HEK293T (cell line): ENCODE results near the gene C6orf136.
A peak's percentile ranks its signal among the peaks of the same experiment; 100 is the strongest.

Source experiments
- CTCF ChIA-PET: fragments of 350-600 bp; formaldehyde crosslinking; extraction: SDS; loops from one replicate; lab custom pipeline; 2021; ENCODE audit warnings: antibody characterized with exemption, inconsistent platforms; lab: Yijun Ruan, JAX
- POLR2A ChIA-PET: fragments of 350-600 bp; formaldehyde crosslinking; extraction: SDS; loops from one replicate; lab custom pipeline; 2020; ENCODE audit warnings: antibody characterized with exemption, inconsistent platforms; lab: Yijun Ruan, JAX
- DNase-seq: peaks from one replicate; pipeline ENCODE4 v3.0.0; 2012; ENCODE audit warnings: mixed read lengths; ENCODE audit errors: extremely low spot score
- ARNT ChIP-seq: fragments of 450-650 bp; IDR thresholded peaks from 2 replicates; pipeline ENCODE4 v1.6.1; 2017; ENCODE audit warnings: mild to moderate bottlenecking
- BHLHE40 ChIP-seq: fragments of 450-650 bp; IDR thresholded peaks from 2 replicates; pipeline ENCODE4 v1.6.1; 2016; ENCODE audit warnings: mild to moderate bottlenecking, moderate library complexity, borderline replicate concordance
- CTBP1 ChIP-seq: fragments of 450-650 bp; IDR thresholded peaks from 2 replicates; pipeline ENCODE4 v1.6.1; 2016; ENCODE audit warnings: borderline replicate concordance
- ELF4 ChIP-seq: fragments of 450-650 bp; IDR thresholded peaks from 2 replicates; pipeline ENCODE4 v1.6.1; 2017; ENCODE audit warnings: antibody characterized with exemption
- FOXA1 ChIP-seq: fragments of 450-650 bp; IDR thresholded peaks from 2 replicates; pipeline ENCODE4 v1.6.1; 2016; ENCODE audit warnings: mild to moderate bottlenecking
- FOXK2 ChIP-seq: fragments of 450-650 bp; IDR thresholded peaks from 2 replicates; pipeline ENCODE4 v1.6.1; 2016; ENCODE audit warnings: mild to moderate bottlenecking
- FOXM1 ChIP-seq: fragments of 450-650 bp; IDR thresholded peaks from 2 replicates; pipeline ENCODE4 v1.6.1; 2017; ENCODE audit warnings: mild to moderate bottlenecking, borderline replicate concordance
- HDGF ChIP-seq: fragments of 450-650 bp; IDR thresholded peaks from 2 replicates; pipeline ENCODE4 v1.6.1; 2017; ENCODE audit warnings: antibody characterized with exemption, borderline replicate concordance
- L3MBTL2 ChIP-seq: fragments of 450-650 bp; conservative IDR thresholded peaks from 2 replicates; pipeline ENCODE4 v1.6.1; 2016; ENCODE audit warnings: mild to moderate bottlenecking
- LEF1 ChIP-seq: fragments of 450-650 bp; IDR thresholded peaks from 2 replicates; pipeline ENCODE4 v1.6.1; 2017; ENCODE audit warnings: mild to moderate bottlenecking, borderline replicate concordance
- NFRKB ChIP-seq: fragments of 450-650 bp; IDR thresholded peaks from 2 replicates; pipeline ENCODE4 v1.6.1; 2016; ENCODE audit warnings: mild to moderate bottlenecking, moderate library complexity
- SP1 ChIP-seq: fragments of 450-650 bp; IDR thresholded peaks from 2 replicates; pipeline ENCODE4 v1.6.1; 2017
- SUZ12 ChIP-seq: fragments of 450-650 bp; IDR thresholded peaks from 2 replicates; pipeline ENCODE4 v1.6.1; 2016; ENCODE audit warnings: mild to moderate bottlenecking
- TARDBP ChIP-seq: fragments of 450-650 bp; IDR thresholded peaks from 2 replicates; pipeline ENCODE4 v1.6.1; 2016
- ZNF384 ChIP-seq: fragments of 450-650 bp; IDR thresholded peaks from 2 replicates; pipeline ENCODE4 v1.6.1; 2016
- TF ChIP-seq, protein P1 (sequence below): fragments of 450-650 bp; IDR thresholded peaks from 2 replicates; pipeline ENCODE4 v1.6.1; 2016

Gene C6orf136

DNA sequence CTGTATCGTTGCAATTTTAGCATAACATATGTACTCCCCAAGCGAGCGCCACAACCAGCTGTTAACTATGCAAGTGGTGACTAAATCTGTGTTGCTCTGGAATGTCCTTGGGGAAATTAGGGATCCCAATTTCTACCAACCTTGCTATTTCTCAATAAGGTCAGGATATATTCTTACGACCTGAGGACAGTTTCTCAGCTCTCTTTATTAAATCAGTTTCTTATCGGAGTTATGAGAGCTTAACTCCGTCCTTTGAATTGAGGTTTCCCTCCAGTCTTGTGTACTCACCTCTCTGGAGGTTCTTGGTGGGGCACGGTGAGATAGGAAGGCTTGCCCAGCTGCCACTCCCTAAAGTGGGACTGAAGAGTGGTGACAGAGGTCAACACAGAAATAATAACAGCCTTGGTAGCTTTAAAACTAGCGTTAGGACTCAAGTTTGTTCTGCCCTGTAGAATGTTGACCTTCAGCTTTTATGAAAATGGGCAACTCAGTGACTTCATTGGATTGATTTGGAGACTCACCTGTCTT, 28.6 kb upstream of the C6orf136 start:
- CTCF ChIA-PET = interaction anchor here (0.6 to 0.7 kb wide), 3 partner anchors 14 to 61 kb away, joined by 4 to 5 read pairs (median 5); no protein-coding TSS in a partner anchor
- DNase-seq = no peak
- POLR2A ChIA-PET = interaction anchor here (0.6 to 2.0 kb wide), 13 partner anchors 8 to 125 kb away, joined by 3 to 10 read pairs (median 3); partner anchors contain the start of genes ABCF1, ATAT1, C6orf136 and DHX16
- TF ChIP-seq ARNT = no peak
- TF ChIP-seq TARDBP = no peak
- no peak for TF ChIP-seq NFRKB

DNA sequence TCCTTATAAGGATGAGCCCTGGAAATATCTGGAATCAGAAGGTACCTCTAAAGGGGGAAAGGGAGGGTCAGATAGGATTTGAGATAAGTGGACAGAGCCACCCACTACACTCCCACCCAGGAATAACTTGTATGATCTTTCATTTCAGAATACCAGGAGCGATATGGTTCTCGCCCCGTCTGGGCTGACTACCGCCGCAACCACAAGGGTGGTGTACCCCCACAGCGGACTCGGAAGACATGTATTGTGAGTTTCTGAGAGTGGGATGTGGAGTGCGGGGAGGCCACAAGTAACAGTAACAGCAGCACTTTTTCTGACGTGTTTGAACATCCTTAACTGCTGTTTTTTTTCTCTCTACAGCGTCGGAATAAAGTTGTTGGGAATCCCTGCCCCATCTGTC, 27.4 kb upstream of the C6orf136 start:
- ChIA-PET CTCF (no interaction called here), POLR2A (no interaction called here)
- no peak for TF ChIP-seq ARNT
- no peak for TF ChIP-seq LEF1
- TF ChIP-seq TARDBP = no peak
- no peak for TF ChIP-seq CTBP1
- TF ChIP-seq BHLHE40 = no peak
- TF ChIP-seq, protein P1, sequence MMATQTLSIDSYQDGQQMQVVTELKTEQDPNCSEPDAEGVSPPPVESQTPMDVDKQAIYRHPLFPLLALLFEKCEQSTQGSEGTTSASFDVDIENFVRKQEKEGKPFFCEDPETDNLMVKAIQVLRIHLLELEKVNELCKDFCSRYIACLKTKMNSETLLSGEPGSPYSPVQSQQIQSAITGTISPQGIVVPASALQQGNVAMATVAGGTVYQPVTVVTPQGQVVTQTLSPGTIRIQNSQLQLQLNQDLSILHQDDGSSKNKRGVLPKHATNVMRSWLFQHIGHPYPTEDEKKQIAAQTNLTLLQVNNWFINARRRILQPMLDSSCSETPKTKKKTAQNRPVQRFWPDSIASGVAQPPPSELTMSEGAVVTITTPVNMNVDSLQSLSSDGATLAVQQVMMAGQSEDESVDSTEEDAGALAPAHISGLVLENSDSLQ = no peak
- no peak for TF ChIP-seq ELF4
- no peak for TF ChIP-seq NFRKB
- TF ChIP-seq FOXK2 = no peak
- TF ChIP-seq ZNF384 = no peak
- no peak for TF ChIP-seq FOXM1
- no peak for TF ChIP-seq HDGF
- no peak for TF ChIP-seq L3MBTL2
- no peak for TF ChIP-seq FOXA1
- no peak for TF ChIP-seq SP1
- no peak for TF ChIP-seq SUZ12
- DNase-seq = no peak

DNA sequence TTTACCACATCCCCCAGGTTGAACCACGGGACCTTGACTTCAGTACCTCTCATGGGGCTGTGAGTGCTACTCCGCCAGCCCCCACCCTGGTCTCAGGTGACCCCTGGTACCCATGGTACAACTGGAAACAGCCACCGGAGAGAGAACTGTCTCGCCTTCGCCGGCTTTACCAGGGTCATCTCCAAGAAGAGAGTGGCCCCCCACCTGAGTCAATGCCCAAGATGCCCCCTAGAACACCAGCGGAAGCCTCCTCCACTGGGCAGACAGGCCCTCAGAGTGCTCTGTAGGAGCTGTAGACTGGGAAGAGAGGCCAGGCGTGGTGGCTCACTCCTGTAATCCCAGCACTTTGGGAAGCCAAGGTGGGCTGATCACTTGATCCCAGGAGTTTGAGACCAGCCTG, 21.4 kb upstream of the C6orf136 start:
- POLR2A ChIA-PET = interaction anchor here (0.9 to 1.8 kb wide), 4 partner anchors 8 to 15 kb away, joined by 4 to 18 read pairs (median 8); partner anchors contain the start of genes MRPS18B and PPP1R10
- TF ChIP-seq ARNT (no peak), ELF4 (no peak), FOXK2 (no peak), SP1 (no peak), L3MBTL2 (no peak), FOXA1 (no peak), HDGF (no peak)
- TF ChIP-seq, protein P1 = no peak
- no peak for DNase-seq
- CTCF ChIA-PET = no interaction called here

DNA sequence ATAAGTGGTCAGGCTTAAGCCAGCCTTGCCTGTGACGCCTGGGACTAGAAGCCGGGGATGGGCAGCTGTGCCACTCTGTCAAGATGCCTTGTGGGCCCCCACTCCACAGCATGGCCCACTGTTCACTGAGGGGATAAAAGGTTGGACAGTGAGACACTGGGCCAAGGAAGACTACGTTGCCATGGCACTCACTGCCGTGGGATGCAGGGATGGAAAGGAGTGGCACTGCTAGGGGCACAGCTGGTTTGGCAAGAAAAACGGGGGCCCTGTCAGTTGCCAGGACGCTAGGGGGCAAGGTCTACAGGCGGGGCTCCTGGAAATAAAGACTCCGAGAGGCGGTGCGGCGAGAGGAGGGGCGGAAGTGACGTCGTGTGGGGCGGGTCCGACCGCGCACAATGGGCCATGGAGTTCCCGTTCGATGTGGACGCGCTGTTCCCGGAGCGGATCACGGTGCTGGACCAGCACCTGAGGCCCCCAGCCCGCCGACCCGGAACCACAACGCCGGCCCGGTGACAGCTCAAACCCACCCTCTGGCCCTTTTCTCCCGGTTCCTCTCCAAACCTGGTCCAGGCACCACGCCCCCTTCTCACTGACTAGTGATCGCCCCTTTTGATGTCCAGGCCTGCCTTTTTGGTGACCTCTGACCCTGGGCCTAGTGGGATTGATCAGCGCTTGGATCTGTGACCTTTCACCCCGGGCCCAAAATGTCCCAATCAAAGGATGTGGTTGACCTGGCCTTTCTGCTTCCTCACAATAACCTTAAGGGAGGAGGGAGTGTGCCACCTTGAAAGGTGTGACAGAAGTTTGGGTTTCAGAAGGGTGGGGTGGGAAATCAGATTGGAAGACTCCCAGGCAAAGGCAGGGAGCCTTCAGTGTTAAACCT, 20.2 kb upstream of the C6orf136 start, which contains the start of gene ATAT1:
Gene ATAT1, plus strand, starts transcription at position 391 of the 883 bp plus-strand sequence.
- TF ChIP-seq FOXM1 (no peak), ZNF384 (no peak)
- POLR2A ChIA-PET = interaction anchor here (0.8 to 1.8 kb wide), 5 partner anchors 9 to 46 kb away, joined by 3 to 18 read pairs (median 6); partner anchors contain the start of genes DHX16, MRPS18B and PPP1R10
- DNase-seq = peak; percentile 87
- CTCF ChIA-PET = no interaction called here

DNA sequence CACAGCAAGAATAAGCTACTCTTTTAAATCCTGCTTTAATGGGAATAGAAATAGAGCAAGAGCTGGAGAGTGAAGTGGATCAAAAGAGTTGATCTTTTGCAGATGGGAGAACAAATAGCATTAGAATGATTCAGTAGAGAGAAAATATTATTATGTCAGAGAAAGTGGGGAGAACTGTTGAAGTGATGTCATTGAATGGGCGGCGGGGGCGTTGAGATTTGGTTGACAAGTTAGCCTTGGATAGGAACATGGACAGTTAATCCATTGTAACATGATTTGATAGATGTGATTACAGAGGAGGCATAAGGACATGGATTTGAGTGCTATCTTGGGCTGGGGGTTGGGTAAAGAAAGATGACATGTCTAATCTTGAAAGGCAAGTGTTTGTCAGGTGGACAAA, 11.1 kb upstream of the C6orf136 start:
- no peak for TF ChIP-seq FOXA1
- TF ChIP-seq ARNT = no peak
- no peak for TF ChIP-seq FOXM1
- TF ChIP-seq ELF4 = no peak
- TF ChIP-seq, protein P1 = no peak
- no peak for TF ChIP-seq LEF1
- no peak for TF ChIP-seq ZNF384
- TF ChIP-seq BHLHE40 = no peak
- no peak for TF ChIP-seq L3MBTL2
- CTCF ChIA-PET = no interaction called here
- POLR2A ChIA-PET = no interaction called here
- DNase-seq = no peak

DNA sequence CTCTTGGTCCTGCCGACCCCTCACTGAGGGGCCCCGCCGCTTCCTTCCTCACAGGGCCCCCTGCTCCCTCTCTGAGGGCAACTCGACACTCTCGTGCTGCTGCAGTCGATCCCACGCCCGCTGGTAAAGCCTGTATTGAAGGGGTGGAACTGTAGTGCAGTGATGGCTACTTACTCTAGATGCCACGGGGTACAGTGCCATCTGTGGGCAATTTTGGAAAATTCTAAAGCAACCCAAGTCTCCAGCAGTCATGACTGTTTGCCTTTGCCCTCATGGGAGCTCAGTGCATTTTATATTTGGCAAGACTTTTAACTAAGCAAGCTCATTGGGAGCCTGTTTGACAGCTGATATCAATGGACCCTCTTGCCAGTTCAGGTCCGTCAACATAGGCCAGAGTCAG, 6.5 kb upstream of the C6orf136 start:
- ChIA-PET CTCF (no interaction called here), POLR2A (interaction anchor here (1.1 kb wide), 1 partner anchor 15 kb away, joined by 4 read pairs; no protein-coding TSS in a partner anchor)
- TF ChIP-seq FOXA1 (no peak), LEF1 (no peak), SUZ12 (no peak), TARDBP (no peak), ARNT (no peak), FOXK2 (no peak), NFRKB (no peak), ZNF384 (no peak), L3MBTL2 (no peak)
- TF ChIP-seq, protein P1 = no peak
- DNase-seq = no peak
